HG03565 (cell line): ENCODE measurements around the gene PRMT9.

ENCODE experiments used
- ATAC-seq: cut with Tn5 transposase; IDR thresholded peaks from one replicate; pipeline ENCODE4 v1.9.1; 2021; ENCODE audit warnings: mild to moderate bottlenecking, moderate library complexity; ENCODE audit not compliant: unreplicated experiment

Gene PRMT9

GRCh38 chr4:147683717-147684700 is at the start of gene PRMT9:
Gene PRMT9 (minus strand): TSS chr4:147684163. CDS start chr4:147683987, 176 bp downstream.
- ATAC-seq, result peak; percentile 99

- no peak for ATAC-seq
These were observed 48.7 kb upstream of the PRMT9 start for GRCh38 chr4:147732518-147733235.

GRCh38 chr4:147731580-147732517 is 47.9 kb upstream of the PRMT9 start, which contains the start of gene ARHGAP10:
Gene ARHGAP10 (plus strand): TSS chr4:147732088. CDS start chr4:147732302, 214 bp downstream.
- peak; percentile 38 for ATAC-seq

- ATAC-seq, result no peak
These were observed 46.4 kb upstream of the PRMT9 start for GRCh38 chr4:147730333-147730732.

GRCh38 chr4:147727476-147728028 is 43.6 kb upstream of the PRMT9 start:
- ATAC-seq, result no peak

- no peak for ATAC-seq
These were observed 41.7 kb upstream of the PRMT9 start for GRCh38 chr4:147725673-147726072.

GRCh38 chr4:147724468-147725201 is 40.7 kb upstream of the PRMT9 start:
- no peak for ATAC-seq

- ATAC-seq, result no peak
These were observed 39.4 kb upstream of the PRMT9 start for GRCh38 chr4:147723326-147723725.

GRCh38 chr4:147717878-147718277 is 33.9 kb upstream of the PRMT9 start:
- peak; percentile 81 for ATAC-seq

- no peak for ATAC-seq
These were observed 30.8 kb upstream of the PRMT9 start for GRCh38 chr4:147714575-147715401.

- ATAC-seq, result no peak
These were observed 26.0 kb upstream of the PRMT9 start for GRCh38 chr4:147709999-147710398.

GRCh38 chr4:147707892-147708672 is 24.1 kb upstream of the PRMT9 start:
- ATAC-seq, result peak; percentile 71

- no peak for ATAC-seq
These were observed 20.9 kb upstream of the PRMT9 start for GRCh38 chr4:147704846-147705245.

- no peak for ATAC-seq
These were observed 12.9 kb upstream of the PRMT9 start for GRCh38 chr4:147696866-147697265.

GRCh38 chr4:147693218-147693617 is 9.3 kb upstream of the PRMT9 start:
- ATAC-seq, result no peak

- ATAC-seq, result no peak
These were observed 7.9 kb upstream of the PRMT9 start for GRCh38 chr4:147691820-147692219.

- no peak for ATAC-seq
These were observed 5.1 kb upstream of the PRMT9 start for GRCh38 chr4:147689067-147689466.

GRCh38 chr4:147683188-147683591 is 773 bp downstream of the PRMT9 start:
- ATAC-seq, result no peak
